Measurements from ENCODE around the gene DEXI.

The DEXI gene

GRCh38 chr16:10923650-10924214 lies 18.5 kb downstream of the DEXI start:
- DNase-seq = no peak

GRCh38 chr16:10923146-10923649 lies 19.1 kb downstream of the DEXI start:
- DNase-seq = no peak

- no peak for DNase-seq
Observed at GRCh38 chr16:10922328-10923145, 19.7 kb downstream of the DEXI start.

DNA sequence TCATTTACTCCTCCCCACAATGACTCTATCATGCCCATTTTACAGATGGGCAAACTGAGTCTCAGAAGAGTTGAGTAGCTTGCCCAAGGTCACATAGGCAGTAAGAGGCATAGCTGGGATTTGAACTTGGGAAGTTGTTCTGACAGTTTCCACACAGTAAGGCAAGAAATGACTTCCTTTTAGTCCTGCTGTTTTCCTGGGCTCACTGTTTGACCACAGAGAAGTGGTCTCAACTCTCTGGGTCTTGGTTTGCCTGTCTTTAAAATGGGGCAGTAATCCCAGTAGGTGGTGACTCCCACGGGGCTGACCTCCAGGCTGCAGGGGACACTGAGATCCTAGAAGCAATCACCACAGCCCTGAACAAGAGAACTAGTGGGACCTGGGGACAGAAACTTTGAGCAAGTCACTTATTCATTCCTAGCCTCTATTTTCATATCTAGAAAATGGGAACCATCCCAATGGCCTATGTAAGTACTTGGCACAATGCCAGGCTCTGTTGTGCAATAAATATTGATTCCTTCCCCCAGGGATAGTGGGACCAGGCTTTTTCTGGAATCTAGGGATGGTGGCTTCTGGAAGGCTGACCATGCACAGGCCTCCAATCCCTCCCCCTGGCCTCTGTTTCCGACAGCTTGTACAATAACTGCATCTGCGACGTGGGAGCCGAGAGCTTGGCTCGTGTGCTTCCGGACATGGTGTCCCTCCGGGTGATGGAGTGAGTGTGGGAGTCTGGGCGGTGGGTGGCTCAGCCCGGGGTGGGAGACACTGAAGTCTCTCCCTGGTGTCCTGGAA lies 20.5 kb downstream of the DEXI start:
- no peak for DNase-seq

DNA sequence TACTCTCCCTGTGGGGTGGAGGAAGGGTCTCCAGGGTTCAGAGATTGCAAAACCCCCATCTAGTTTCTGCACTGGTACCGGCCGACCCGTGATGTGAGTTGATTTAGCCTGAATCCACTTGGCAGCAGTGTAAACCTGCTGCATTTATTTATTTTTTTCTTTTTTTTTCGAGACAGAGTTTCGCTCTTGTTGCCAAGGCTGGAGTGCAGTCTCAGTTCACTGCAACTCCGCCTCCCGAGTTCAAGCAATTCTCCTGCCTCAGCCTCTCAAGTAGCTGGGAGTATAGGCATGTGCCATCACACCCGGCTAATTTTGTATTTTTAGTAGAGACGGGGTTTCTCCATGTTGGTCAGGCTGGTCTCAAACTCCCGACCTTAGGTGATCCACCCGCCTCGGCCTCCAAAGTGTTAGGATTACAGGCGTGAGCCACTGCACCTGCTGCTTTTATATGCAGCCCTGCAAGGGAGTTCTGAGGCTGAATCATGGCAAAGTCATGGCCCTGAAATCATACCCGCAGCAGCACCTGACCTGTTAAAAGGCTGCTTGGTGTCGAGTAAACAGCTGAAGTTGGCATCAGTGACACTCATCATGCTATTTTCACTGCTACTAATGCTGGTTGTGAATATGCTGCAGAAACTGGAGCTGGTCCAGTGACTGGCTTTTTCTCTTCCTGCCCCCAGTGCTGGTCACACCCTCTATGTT lies 21.4 kb downstream of the DEXI start:
- no peak for DNase-seq

DNA sequence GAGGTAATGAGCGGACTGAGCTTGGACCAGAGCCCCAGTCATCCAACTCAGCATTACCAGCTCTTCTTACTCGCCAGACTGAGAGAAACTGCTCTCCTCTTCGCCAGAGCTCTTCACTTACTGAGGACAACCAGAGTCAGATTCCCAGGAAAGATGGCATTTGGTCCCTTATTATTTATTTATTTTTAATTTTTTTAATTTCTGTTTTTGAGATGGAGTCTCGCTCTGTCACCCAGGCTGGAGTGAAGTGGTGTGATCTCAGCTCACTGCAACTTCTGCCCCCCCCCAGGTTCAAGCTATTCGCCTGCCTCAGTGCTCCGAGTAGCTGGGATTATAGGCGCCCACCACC lies 23.3 kb downstream of the DEXI start:
- DNase-seq = no peak

GRCh38 chr16:10918294-10919002 lies 23.8 kb downstream of the DEXI start:
- DNase-seq = peak; percentile 85

DNA sequence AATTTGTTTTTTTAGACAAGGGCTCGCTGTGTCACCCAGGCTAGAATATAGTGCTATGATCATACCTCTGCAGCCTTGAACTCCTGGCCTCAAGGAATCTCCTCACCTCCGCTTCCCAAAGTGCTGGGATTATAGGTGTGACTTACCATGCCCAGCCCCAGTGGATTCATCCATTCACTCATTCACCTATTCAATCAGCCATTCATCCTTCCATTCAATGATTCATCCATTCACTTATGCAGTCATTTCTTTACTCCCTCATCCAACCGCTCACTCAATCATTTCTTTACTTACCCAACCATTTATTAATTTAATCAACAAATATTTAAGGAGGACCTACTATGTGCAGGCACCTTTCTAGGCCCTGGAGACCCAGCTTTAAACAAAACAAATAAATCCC lies 25.7 kb downstream of the DEXI start:
- no peak for DNase-seq

DNA sequence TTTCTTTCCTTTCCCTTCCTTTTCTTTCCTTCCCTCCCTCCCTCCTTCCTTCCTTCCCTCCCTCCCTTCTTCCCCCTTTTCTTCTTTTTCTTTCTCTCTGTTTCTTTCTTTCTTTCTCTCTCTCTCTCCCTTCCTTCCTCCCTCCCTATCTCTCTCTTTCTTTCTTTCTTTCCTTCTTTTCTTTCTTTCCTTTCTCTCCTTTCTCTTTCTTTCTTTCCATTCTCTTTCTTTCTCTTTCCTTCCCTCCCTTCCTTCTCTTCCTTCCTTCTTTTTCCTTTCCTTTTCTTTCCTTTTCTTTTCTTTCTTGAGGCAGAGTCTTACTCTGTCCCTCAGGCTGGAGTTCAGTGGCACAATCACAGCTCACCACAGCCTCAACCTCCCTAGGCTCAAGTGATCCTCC lies 31.0 kb downstream of the DEXI start:
- no peak for DNase-seq

DNA sequence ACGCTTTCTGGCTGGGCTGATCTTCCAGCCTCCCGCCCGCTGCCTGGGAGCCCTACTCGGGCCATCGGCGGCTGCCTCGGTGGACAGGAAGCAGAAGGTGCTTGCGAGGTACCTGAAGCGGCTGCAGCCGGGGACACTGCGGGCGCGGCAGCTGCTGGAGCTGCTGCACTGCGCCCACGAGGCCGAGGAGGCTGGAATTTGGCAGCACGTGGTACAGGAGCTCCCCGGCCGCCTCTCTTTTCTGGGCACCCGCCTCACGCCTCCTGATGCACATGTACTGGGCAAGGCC lies 34.6 kb downstream of the DEXI start:
- peak; percentile 35 for DNase-seq

DNA sequence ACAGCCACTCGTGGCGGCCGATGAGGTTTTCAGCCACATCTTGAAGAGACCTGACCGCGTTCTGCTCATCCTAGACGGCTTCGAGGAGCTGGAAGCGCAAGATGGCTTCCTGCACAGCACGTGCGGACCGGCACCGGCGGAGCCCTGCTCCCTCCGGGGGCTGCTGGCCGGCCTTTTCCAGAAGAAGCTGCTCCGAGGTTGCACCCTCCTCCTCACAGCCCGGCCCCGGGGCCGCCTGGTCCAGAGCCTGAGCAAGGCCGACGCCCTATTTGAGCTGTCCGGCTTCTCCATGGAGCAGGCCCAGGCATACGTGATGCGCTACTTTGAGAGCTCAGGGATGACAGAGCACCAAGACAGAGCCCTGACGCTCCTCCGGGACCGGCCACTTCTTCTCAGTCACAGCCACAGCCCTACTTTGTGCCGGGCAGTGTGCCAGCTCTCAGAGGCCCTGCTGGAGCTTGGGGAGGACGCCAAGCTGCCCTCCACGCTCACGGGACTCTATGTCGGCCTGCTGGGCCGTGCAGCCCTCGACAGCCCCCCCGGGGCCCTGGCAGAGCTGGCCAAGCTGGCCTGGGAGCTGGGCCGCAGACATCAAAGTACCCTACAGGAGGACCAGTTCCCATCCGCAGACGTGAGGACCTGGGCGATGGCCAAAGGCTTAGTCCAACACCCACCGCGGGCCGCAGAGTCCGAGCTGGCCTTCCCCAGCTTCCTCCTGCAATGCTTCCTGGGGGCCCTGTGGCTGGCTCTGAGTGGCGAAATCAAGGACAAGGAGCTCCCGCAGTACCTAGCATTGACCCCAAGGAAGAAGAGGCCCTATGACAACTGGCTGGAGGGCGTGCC lies 35.1 kb downstream of the DEXI start:
- DNase-seq = no peak

DNA sequence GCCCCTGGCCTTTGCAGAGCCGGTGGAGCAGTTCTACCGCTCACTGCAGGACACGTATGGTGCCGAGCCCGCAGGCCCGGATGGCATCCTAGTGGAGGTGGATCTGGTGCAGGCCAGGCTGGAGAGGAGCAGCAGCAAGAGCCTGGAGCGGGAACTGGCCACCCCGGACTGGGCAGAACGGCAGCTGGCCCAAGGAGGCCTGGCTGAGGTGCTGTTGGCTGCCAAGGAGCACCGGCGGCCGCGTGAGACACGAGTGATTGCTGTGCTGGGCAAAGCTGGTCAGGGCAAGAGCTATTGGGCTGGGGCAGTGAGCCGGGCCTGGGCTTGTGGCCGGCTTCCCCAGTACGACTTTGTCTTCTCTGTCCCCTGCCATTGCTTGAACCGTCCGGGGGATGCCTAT lies 35.8 kb downstream of the DEXI start:
- no peak for DNase-seq

DNA sequence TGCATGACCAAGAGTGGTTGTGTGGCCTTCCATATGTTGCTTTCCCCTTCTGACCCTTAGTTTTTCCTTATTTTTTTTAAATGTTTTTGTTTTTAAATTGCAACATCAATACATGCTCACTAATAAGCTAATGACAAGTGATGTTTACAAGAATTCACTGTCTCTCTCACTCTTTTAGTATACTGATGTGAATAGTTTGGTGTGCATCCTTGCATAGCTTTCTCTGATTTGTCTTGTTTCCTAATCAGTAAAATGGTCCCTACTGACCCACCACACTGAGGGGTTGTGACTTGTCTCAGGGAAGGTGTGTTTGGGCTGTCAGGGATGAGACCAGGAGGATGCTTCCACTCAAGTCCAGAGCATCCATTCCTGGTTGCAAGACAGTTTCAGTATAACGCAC lies 39.3 kb downstream of the DEXI start:
- DNase-seq = no peak

- no peak for DNase-seq
Observed at GRCh38 chr16:10897134-10897533, 45.1 kb downstream of the DEXI start.

DNA sequence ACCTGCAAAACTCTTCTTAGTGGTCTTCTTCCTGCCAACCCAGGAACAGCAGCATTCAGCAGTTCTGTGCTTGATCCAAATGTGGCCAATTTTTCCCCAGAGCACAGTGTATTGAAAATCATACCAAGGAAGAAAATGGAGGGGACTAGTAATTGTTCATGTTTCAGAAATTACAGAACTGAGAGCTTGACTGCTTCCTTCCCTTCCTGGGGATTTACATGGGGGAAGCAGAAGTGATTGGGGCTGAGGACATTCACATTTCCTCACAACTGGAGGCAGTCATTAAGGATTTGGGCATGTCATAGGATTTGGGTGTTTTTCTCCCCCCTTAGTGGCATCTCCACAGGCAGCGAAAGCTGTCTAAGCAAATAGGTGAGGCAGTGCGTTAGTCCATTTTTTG lies 45.5 kb downstream of the DEXI start:
- no peak for DNase-seq

- no peak for DNase-seq
Observed at GRCh38 chr16:10896165-10896564, 46.1 kb downstream of the DEXI start.

GRCh38 chr16:10895053-10895946 lies 47.0 kb downstream of the DEXI start:
- no peak for DNase-seq

GRCh38 chr16:10892782-10893318 lies 49.4 kb downstream of the DEXI start:
- DNase-seq = no peak

DNA sequence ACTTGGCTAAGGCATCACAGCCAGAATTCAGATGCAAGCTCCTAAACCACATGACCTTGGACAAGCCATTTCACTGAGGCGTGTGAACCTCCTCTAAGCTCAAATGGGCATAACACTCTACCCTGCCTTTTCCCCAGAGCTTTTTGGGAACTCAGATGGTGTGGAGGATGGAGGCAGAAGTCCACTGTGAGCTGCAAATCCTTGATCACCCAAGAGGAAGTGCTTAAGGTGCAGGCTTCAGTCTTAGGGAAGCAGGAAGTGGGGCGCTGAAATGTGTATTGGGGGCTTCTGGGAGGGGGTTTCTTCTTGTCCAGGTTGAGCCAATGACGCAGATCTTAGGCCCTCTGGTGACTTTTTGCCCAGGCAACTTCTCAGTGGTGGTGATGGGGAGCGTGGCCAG lies 52.4 kb downstream of the DEXI start:
- no peak for DNase-seq

DNA sequence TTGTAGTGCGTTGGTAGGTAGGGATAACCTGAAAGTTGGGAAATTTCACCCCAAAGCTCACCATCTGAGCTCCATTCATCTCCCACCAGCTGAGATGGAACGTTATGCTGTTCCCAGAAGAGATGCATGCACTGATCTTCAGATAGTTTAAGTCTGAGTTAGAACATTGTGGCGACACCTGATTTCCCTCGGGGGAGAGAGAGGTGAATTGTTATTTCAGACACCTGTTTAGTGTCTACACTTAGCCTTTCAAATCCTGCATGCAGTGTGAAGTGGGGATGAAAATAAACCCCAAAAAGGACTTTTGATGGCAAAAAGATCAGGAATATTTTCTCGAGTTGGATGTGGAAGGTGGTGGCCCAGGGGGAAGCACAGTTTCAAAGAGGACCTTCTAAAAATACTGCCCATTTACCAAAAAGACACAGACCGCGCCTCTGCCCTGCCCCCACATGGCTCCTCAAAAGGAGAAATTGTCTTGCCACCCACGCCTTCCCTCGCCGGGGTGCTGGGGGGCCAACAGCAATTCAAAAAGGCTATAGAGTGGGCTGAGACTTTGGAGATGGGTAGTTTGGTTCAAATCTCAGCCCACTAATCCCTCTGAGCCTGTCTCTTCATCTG lies 53.8 kb downstream of the DEXI start:
- no peak for DNase-seq

Measured in SHP77 treated with DMSO at 0.1 percent for 48 hours (cell line).